HEK293 (cell line): ENCODE measurements around the gene PTCD1.
A peak's percentile ranks its signal among the peaks of the same experiment; 100 is the strongest.

ENCODE experiments used
- GLIS2 ChIP-seq: fragments of 450-650 bp; formaldehyde crosslinking; IDR thresholded peaks from 2 replicates; pipeline ENCODE4 v1.5.1; 2016; ENCODE audit warnings: missing biosample characterization, missing genetic modification characterization
- HOXD13 ChIP-seq: sonication (generic); formaldehyde crosslinking; IDR thresholded peaks from 2 replicates; pipeline ENCODE4 v1.8.0; 2022; ENCODE audit warnings: missing genetic modification reagents, borderline replicate concordance
- PBX3 ChIP-seq: sonication (generic); formaldehyde crosslinking; IDR thresholded peaks from 2 replicates; pipeline ENCODE4 v1.8.1; 2022; ENCODE audit warnings: mild to moderate bottlenecking, moderate library complexity, missing genetic modification reagents
- PRDM1 ChIP-seq: fragments of 450-650 bp; formaldehyde crosslinking; IDR thresholded peaks from 2 replicates; pipeline ENCODE4; 2016; ENCODE audit warnings: missing biosample characterization, missing genetic modification characterization
- SALL2 ChIP-seq: fragments of 450-650 bp; formaldehyde crosslinking; IDR thresholded peaks from 2 replicates; pipeline ENCODE4 v1.5.0; 2017; ENCODE audit warnings: missing biosample characterization, mild to moderate bottlenecking, missing genetic modification characterization, borderline replicate concordance
- TCF7L2 ChIP-seq: IDR thresholded peaks from 2 replicates; pipeline ENCODE4 v1.6.1; 2011; ENCODE audit warnings: low read depth, mild to moderate bottlenecking, inconsistent platforms, low read length, moderate library complexity, borderline replicate concordance
- ZNF155 ChIP-seq: fragments of 450-650 bp; formaldehyde crosslinking; IDR thresholded peaks from 2 replicates; pipeline ENCODE4 v1.5.1; 2016; ENCODE audit warnings: missing biosample characterization, missing genetic modification characterization
- ZNF2 ChIP-seq: fragments of 450-650 bp; formaldehyde crosslinking; IDR thresholded peaks from 2 replicates; pipeline ENCODE4 v1.5.1; 2016; ENCODE audit warnings: missing biosample characterization, missing genetic modification characterization
- ZNF223 ChIP-seq: fragments of 450-650 bp; formaldehyde crosslinking; IDR thresholded peaks from 2 replicates; pipeline ENCODE4 v1.5.1; 2016; ENCODE audit warnings: missing biosample characterization, missing genetic modification characterization
- ZNF518A ChIP-seq: fragments of 450-650 bp; formaldehyde crosslinking; conservative IDR thresholded peaks from 2 replicates; pipeline ENCODE4 v1.5.1; 2016; ENCODE audit warnings: low read depth, missing biosample characterization, missing genetic modification characterization
- ZNF692 ChIP-seq: fragments of 450-650 bp; formaldehyde crosslinking; IDR thresholded peaks from 2 replicates; pipeline ENCODE4 v1.5.1; 2016; ENCODE audit warnings: missing biosample characterization, missing genetic modification characterization
- ZNF837 ChIP-seq: fragments of 450-650 bp; formaldehyde crosslinking; IDR thresholded peaks from 2 replicates; pipeline ENCODE4 v1.5.1; 2016; ENCODE audit warnings: missing biosample characterization, missing genetic modification characterization
- TF ChIP-seq, protein P1 (sequence below): fragments of 450-650 bp; formaldehyde crosslinking; conservative IDR thresholded peaks from 2 replicates; pipeline ENCODE4 v1.5.1; 2016; ENCODE audit warnings: low read depth, missing biosample characterization, missing genetic modification characterization
- TF ChIP-seq, protein P2 (sequence below): fragments of 450-650 bp; formaldehyde crosslinking; IDR thresholded peaks from 2 replicates; pipeline ENCODE4 v1.5.1; 2016; ENCODE audit warnings: missing biosample characterization, missing genetic modification characterization
- TF ChIP-seq, protein P3 (sequence below): fragments of 450-650 bp; formaldehyde crosslinking; IDR thresholded peaks from 2 replicates; pipeline ENCODE4 v1.5.1; 2016; ENCODE audit warnings: missing biosample characterization, missing genetic modification characterization, low read depth

The PTCD1 gene

GRCh38 chr7:99369767-99370391 lies 68.7 kb downstream of the PTCD1 start (continued):
- TF ChIP-seq, protein P1, sequence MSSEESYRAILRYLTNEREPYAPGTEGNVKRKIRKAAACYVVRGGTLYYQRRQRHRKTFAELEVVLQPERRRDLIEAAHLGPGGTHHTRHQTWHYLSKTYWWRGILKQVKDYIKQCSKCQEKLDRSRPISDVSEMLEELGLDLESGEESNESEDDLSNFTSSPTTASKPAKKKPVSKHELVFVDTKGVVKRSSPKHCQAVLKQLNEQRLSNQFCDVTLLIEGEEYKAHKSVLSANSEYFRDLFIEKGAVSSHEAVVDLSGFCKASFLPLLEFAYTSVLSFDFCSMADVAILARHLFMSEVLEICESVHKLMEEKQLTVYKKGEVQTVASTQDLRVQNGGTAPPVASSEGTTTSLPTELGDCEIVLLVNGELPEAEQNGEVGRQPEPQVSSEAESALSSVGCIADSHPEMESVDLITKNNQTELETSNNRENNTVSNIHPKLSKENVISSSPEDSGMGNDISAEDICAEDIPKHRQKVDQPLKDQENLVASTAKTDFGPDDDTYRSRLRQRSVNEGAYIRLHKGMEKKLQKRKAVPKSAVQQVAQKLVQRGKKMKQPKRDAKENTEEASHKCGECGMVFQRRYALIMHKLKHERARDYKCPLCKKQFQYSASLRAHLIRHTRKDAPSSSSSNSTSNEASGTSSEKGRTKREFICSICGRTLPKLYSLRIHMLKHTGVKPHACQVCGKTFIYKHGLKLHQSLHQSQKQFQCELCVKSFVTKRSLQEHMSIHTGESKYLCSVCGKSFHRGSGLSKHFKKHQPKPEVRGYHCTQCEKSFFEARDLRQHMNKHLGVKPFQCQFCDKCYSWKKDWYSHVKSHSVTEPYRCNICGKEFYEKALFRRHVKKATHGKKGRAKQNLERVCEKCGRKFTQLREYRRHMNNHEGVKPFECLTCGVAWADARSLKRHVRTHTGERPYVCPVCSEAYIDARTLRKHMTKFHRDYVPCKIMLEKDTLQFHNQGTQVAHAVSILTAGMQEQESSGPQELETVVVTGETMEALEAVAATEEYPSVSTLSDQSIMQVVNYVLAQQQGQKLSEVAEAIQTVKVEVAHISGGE, result no peak
- peak; percentile 78 for TF ChIP-seq GLIS2
- no peak for TF ChIP-seq PBX3 (CRISPR knock-in tag)
- no peak for TF ChIP-seq ZNF2
- TF ChIP-seq PRDM1 (tag by site-specific recombination), result no peak
- TF ChIP-seq ZNF692 (tag by site-specific recombination), result no peak
- no peak for TF ChIP-seq ZNF223
- TF ChIP-seq TCF7L2, result no peak
- TF ChIP-seq HOXD13 (CRISPR knock-in tag), result no peak
- TF ChIP-seq, protein P2, sequence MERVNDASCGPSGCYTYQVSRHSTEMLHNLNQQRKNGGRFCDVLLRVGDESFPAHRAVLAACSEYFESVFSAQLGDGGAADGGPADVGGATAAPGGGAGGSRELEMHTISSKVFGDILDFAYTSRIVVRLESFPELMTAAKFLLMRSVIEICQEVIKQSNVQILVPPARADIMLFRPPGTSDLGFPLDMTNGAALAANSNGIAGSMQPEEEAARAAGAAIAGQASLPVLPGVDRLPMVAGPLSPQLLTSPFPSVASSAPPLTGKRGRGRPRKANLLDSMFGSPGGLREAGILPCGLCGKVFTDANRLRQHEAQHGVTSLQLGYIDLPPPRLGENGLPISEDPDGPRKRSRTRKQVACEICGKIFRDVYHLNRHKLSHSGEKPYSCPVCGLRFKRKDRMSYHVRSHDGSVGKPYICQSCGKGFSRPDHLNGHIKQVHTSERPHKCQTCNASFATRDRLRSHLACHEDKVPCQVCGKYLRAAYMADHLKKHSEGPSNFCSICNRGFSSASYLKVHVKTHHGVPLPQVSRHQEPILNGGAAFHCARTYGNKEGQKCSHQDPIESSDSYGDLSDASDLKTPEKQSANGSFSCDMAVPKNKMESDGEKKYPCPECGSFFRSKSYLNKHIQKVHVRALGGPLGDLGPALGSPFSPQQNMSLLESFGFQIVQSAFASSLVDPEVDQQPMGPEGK (tag by site-specific recombination), result peak; percentile 46; the same call in 1 of the 2 replicates
- no peak for TF ChIP-seq SALL2
- no peak for TF ChIP-seq ZNF837 (tag by site-specific recombination)
- TF ChIP-seq ZNF518A (tag by site-specific recombination), result no peak
- TF ChIP-seq, protein P3, sequence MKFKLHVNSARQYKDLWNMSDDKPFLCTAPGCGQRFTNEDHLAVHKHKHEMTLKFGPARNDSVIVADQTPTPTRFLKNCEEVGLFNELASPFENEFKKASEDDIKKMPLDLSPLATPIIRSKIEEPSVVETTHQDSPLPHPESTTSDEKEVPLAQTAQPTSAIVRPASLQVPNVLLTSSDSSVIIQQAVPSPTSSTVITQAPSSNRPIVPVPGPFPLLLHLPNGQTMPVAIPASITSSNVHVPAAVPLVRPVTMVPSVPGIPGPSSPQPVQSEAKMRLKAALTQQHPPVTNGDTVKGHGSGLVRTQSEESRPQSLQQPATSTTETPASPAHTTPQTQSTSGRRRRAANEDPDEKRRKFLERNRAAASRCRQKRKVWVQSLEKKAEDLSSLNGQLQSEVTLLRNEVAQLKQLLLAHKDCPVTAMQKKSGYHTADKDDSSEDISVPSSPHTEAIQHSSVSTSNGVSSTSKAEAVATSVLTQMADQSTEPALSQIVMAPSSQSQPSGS (tag by site-specific recombination), result no peak
- no peak for TF ChIP-seq ZNF155 (tag by site-specific recombination)
- TF ChIP-seq, all 188 proteins: peak for 12
